ENCODE results near the gene SLC5A9. TPM values are rescaled to one million over a fixed set of nuclear protein-coding genes. Genes with fewer than 3 reads are reported as not detected.
A peak's percentile ranks its signal among the peaks of the same experiment; 100 is the strongest.

Gene SLC5A9
- total RNA-seq, 1 experiment from 2014 or later: not detected

GRCh38 chr1:48202030-48202752 lies 20.3 kb upstream of the SLC5A9 start:
- H2BK5ac ChIP-seq (ENCODE audit: insufficient read length, low read length): no peak overlapping the region
- no CpG with 5 or more reads among the region's 7 CpGs for WGBS (ENCODE audit: extremely low coverage, insufficient read length, low lambda C conversion rate)

More at GRCh38 chr1:48202030-48202752, 20.3 kb upstream of the SLC5A9 start:
- no peak overlapping the region for H2AFZ ChIP-seq (ENCODE audit: low read length)
- Mint-ChIP-seq H3K4me1 (peaks cover 0 to 5% of the 10 kb centered on the region in 2 experiments; a peak in 2 of 4 replicates), H3K27ac (no peak overlapping the region), H3K9me3 (no peaks in the 10 kb centered on the region), H3K36me3 (ENCODE audit: insufficient read depth in 1 of 3, low read depth in 3 of 3) (no peaks in the 10 kb centered on the region), H3K4me3 (no peak overlapping the region), H3K27me3 (ENCODE audit: low read depth) (no peaks in the 10 kb centered on the region)
- no peak overlapping the region for H3K14ac ChIP-seq (ENCODE audit: insufficient read depth, low read length)
- H2BK15ac ChIP-seq (ENCODE audit: low read depth, low read length): no peak overlapping the region
- no peaks in the 10 kb centered on the region for H4K20me1 ChIP-seq (ENCODE audit: control insufficient read depth, insufficient read depth, insufficient read length)
- H3K4ac ChIP-seq (ENCODE audit: low read depth, low read length): no peak overlapping the region
- no peak overlapping the region for H3K18ac ChIP-seq (ENCODE audit: insufficient read length, low read depth, low read length)
- H3K27ac ChIP-seq (ENCODE audit: insufficient read length, low read depth, low read length): no peak overlapping the region
- no peaks in the 10 kb centered on the region for H3K23me2 ChIP-seq (ENCODE audit: insufficient read length, low read depth, low read length, poor library complexity, severe bottlenecking)
- H3K9ac ChIP-seq (ENCODE audit: extremely low read depth, insufficient read length, low read length): no peak overlapping the region
- H3K9me3 ChIP-seq (ENCODE audit: control insufficient read depth, low read depth, low read length): no peaks in the 10 kb centered on the region
- H3K4me1 ChIP-seq (ENCODE audit: insufficient read depth, low read length): no peaks in the 10 kb centered on the region
- H2BK20ac ChIP-seq (ENCODE audit: low read depth, low read length, poor library complexity, severe bottlenecking): no peak overlapping the region
- H3K56ac ChIP-seq (ENCODE audit: insufficient read length, low read depth, low read length): no peak overlapping the region
- peak; percentile 69 for DNase-seq
- peak; percentile 83 for TF ChIP-seq CTCF (conservative IDR thresholded peaks at IDR 0.05)
- H4K8ac ChIP-seq (replicated peaks; ENCODE audit: insufficient read length, low read depth, low read length): no peak overlapping the region
- no peak overlapping the region for H4K5ac ChIP-seq (ENCODE audit: insufficient read length, low read depth, low read length)
- H2AK5ac ChIP-seq (ENCODE audit: insufficient read length, low read length): no peak overlapping the region
- H3K79me1 ChIP-seq (ENCODE audit: insufficient read depth, low read depth, low read length, poor library complexity, severe bottlenecking): no peaks in the 10 kb centered on the region
- no peak overlapping the region for H3K23ac ChIP-seq (ENCODE audit: insufficient read length, low read depth, low read length)
- no peak overlapping the region for H2BK120ac ChIP-seq (ENCODE audit: low read depth, low read length, poor library complexity, severe bottlenecking)
- H4K91ac ChIP-seq (ENCODE audit: insufficient read length, low read depth, low read length): no peak overlapping the region
- no peaks in the 10 kb centered on the region for H3K79me2 ChIP-seq (ENCODE audit: insufficient read depth, low read length)
- no peak overlapping the region for H3T11ph ChIP-seq (ENCODE audit: low read length)
- H2BK12ac ChIP-seq (ENCODE audit: insufficient read length, low read depth, low read length): no peak overlapping the region
- H3K4me2 ChIP-seq (ENCODE audit: insufficient read depth, insufficient read length, low read length): no peak overlapping the region
- H3K27me3 ChIP-seq (ENCODE audit: insufficient read depth, low read length): no peaks in the 10 kb centered on the region

All from H9 (cell line).